ENCODE results near the gene RMP24.

Gene RMP24

GRCh38 chr18:35953688-35954087 lies 18.8 kb upstream of the RMP24 start:
- Histone ChIP-seq H3K23ac (ENCODE audit: insufficient read length, low read depth, low read length) (no peak overlapping the region), H3K9me3 (ENCODE audit: control insufficient read depth, low read depth, low read length) (no peaks in the 10 kb centered on the region), H4K20me1 (ENCODE audit: control insufficient read depth, insufficient read depth, insufficient read length) (no peaks in the 10 kb centered on the region), H2BK5ac (ENCODE audit: insufficient read length, low read length) (no peak overlapping the region), H2BK15ac (ENCODE audit: low read depth, low read length) (no peak overlapping the region), H4K8ac (replicated peaks; ENCODE audit: insufficient read length, low read depth, low read length) (no peak overlapping the region), H3T11ph (ENCODE audit: low read length) (no peak overlapping the region), H3K79me2 (ENCODE audit: insufficient read depth, low read length) (peaks cover 4% of the 10 kb centered on the region; the same call in 1 of the 2 replicates), H2BK12ac (ENCODE audit: insufficient read length, low read depth, low read length) (no peak overlapping the region), H3K27me3 (ENCODE audit: insufficient read depth, low read length) (no peaks in the 10 kb centered on the region), H3K18ac (ENCODE audit: insufficient read length, low read depth, low read length) (no peak overlapping the region), H3K14ac (ENCODE audit: insufficient read depth, low read length) (no peak overlapping the region), H2AK5ac (ENCODE audit: insufficient read length, low read length) (no peak overlapping the region), H4K91ac (ENCODE audit: insufficient read length, low read depth, low read length) (no peak overlapping the region), H3K4me2 (ENCODE audit: insufficient read depth, insufficient read length, low read length) (no peak overlapping the region), H4K5ac (ENCODE audit: insufficient read length, low read depth, low read length) (no peak overlapping the region), H3K4me1 (ENCODE audit: insufficient read depth, low read length) (no peaks in the 10 kb centered on the region), H3K27ac (ENCODE audit: insufficient read length, low read depth, low read length) (no peak overlapping the region), H3K56ac (ENCODE audit: insufficient read length, low read depth, low read length) (no peak overlapping the region), H3K4ac (ENCODE audit: low read depth, low read length) (no peak overlapping the region), H3K23me2 (ENCODE audit: insufficient read length, low read depth, low read length, poor library complexity, severe bottlenecking) (peaks cover 9% of the 10 kb centered on the region), H3K9ac (ENCODE audit: extremely low read depth, insufficient read length, low read length) (no peak overlapping the region), H3K79me1 (ENCODE audit: insufficient read depth, low read depth, low read length, poor library complexity, severe bottlenecking) (no peaks in the 10 kb centered on the region), H2BK20ac (ENCODE audit: low read depth, low read length, poor library complexity, severe bottlenecking) (no peak overlapping the region), H2BK120ac (ENCODE audit: low read depth, low read length, poor library complexity, severe bottlenecking) (no peak overlapping the region), H2AFZ (ENCODE audit: low read length) (no peak overlapping the region)
- Mint-ChIP-seq H3K27me3 (ENCODE audit: low read depth) (no peaks in the 10 kb centered on the region; the same call in 1 of the 2 replicates), H3K9me3 (peaks cover 11 to 21% of the 10 kb centered on the region in 2 experiments; a peak in 4 of 5 replicates), H3K27ac (no peak overlapping the region), H3K36me3 (ENCODE audit: insufficient read depth in 1 of 3, low read depth in 3 of 3) (peaks cover 2 to 13% (median 5%) of the 10 kb centered on the region in 3 experiments; a peak in 6 of 7 replicates), H3K4me3 (no peak overlapping the region), H3K4me1 (peaks cover 16% of the 10 kb centered on the region in 2 experiments)
- no peak for TF ChIP-seq CTCF (conservative IDR thresholded peaks at IDR 0.05)
- no CpG with 5 or more reads among the region's 1 CpG for WGBS (ENCODE audit: extremely low coverage, insufficient read length, low lambda C conversion rate)
- no peak for DNase-seq

Data from H9 (cell line).